SH-SY5Y (cell line): ENCODE results near the gene GUCY2D.

Experiments
- GATA2 ChIP-seq: IDR thresholded peaks from 2 replicates; pipeline ENCODE4 v1.6.1; 2011; ENCODE audit warnings: mild to moderate bottlenecking, low read depth, low read length
- GATA3 ChIP-seq: IDR thresholded peaks from 2 replicates; pipeline ENCODE4 v1.6.1; 2011; ENCODE audit warnings: low read depth, mild to moderate bottlenecking, low read length, moderate library complexity

- TF ChIP-seq GATA3 (no peak), GATA2 (no peak)
Observed at GRCh38 chr17:8048736-8049135, 46.3 kb downstream of the GUCY2D start.
